ENCODE measurements around the gene ABLIM1.

- TF ChIP-seq POLR2A (IDR thresholded peaks at IDR 0.05; ENCODE audit: low read depth) (no peak), CTCF (IDR thresholded peaks at IDR 0.05) (no peak)
Observed at GRCh38 chr10:114473776-114474175, 184.3 kb downstream of the ABLIM1 start.

All from esophagus muscularis mucosa (tissue), 3 donors.